GM04504 (cell line): ENCODE data around the gene ZNF484.
"Not testable (repeated sequence)": the region's sequence is repeated elsewhere in the genome, so short reads cannot be mapped to it uniquely, and the experiment has no call there.

Source experiments
- DNase-seq: peaks from one replicate; pipeline ENCODE4 v3.0.0-alpha.2; 2012; ENCODE audit warnings: low read depth

Gene ZNF484

DNA sequence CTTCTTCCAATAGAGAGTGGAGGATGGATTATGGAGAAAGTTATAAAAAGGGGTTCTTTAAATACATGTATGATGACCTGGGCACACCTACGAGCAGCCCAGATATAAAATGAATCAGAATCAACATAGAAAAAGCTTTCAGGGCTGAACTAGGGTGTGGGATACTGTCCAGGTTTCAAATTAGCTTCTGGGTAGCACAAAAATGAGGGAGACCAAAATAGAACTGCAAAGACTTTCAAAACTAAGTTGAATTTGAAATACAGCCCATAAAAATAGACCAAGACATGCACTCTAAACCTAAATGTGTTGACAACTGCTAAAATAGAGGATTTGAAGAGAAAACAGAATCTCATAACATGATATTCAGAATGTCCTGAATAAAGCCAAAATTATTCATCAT lies 17.0 kb downstream of the ZNF484 start:
- no peak for DNase-seq

- no peak for DNase-seq
These were observed 20.6 kb downstream of the ZNF484 start for GRCh38 chr9:92857236-92857635.

GRCh38 chr9:92853716-92854115 lies 24.1 kb downstream of the ZNF484 start:
- DNase-seq = no peak

- no peak for DNase-seq
These were observed 26.9 kb downstream of the ZNF484 start for GRCh38 chr9:92850898-92851297.

- DNase-seq = not testable (repeated sequence)
These were observed 29.1 kb downstream of the ZNF484 start for GRCh38 chr9:92848740-92849139.

DNA sequence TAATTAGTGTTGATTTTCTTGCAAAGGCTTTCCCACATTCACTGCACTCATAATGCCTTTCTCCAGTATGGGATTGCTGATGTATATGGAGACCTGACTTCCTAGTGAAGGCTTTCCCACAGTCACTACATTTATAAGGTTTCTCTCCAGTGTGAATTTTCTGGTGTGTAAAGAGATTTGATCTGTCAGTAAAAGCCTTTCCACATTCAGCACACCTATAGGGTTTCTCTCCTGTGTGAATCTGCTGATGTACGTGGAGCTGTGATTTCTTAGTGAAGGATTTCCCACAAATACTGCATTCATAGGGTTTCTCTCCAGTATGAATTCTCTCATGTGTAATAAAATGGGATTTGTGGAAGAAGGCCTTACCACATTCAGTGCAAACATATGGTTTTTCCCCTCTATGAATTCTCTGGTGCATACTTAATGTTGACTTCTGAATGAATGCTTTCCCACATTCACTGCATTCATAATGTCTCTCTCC lies 31.1 kb downstream of the ZNF484 start:
- DNase-seq = no peak

GRCh38 chr9:92838411-92838810 lies 39.4 kb downstream of the ZNF484 start:
- DNase-seq = not testable (repeated sequence)

DNA sequence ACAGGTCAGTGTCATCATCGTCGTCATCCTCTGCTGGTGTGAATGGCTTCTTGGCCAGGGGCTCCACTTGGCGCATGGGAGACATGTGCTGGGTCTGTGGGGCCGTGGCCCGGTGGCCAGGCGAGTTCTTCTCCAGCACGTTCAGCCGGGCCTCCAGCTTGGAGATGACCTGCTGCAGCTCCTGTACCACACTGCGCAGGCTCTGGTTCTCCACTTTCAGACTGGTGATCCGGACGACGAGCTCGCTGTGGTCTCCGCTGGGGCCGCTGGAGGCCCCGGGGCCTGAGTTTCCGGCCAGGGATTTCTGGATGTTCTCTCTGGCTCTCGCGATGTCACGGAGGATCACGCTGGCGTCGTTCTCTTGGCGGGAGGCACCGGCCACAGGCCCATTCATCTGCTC lies 40.6 kb downstream of the ZNF484 start:
- no peak for DNase-seq

DNA sequence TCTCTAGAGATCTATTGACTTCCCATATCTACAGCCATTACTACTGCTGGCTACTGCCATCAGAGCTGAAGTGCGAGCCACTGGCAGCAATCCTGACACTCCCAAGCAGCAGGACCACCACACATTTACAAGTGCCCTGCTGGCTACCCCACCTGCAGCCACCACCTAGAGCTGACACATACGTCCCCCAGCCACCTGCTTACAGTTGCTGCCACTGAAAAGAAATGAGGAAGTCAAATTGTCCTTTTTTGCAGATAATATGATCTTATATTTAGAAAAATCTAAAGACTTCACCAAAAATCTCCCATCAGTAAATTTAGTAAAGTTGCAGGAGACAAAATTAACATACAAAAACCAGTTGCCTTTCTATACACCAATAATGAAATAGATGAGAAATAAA lies 48.4 kb downstream of the ZNF484 start:
- DNase-seq = no peak

GRCh38 chr9:92825065-92825464 lies 52.8 kb downstream of the ZNF484 start:
- DNase-seq = not testable (repeated sequence)

DNA sequence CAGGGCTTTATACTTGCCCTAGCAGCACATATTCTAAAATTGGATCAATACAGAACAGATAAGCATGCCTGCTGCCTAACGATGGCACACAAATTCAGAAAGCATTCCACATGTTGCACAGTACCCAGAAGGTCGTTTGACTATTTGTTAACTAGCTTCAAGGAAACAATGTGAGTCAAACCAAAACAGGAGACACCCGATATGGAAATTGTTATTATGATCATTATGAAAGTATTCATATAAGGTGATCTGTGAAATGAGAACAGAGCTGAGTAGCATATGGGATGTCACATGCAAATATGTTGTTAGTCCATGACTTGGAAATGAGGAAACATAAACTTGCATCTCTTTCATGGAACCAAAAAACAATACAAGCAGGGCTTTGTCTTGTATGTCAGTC lies 56.9 kb downstream of the ZNF484 start:
- DNase-seq = no peak

GRCh38 chr9:92819898-92820297 lies 57.9 kb downstream of the ZNF484 start:
- peak; percentile 1 for DNase-seq

- not testable (repeated sequence) for DNase-seq
These were observed 68.1 kb downstream of the ZNF484 start for GRCh38 chr9:92809629-92810326.

- peak; percentile 24 for DNase-seq
These were observed 68.9 kb downstream of the ZNF484 start for GRCh38 chr9:92808726-92809451.

- DNase-seq = no peak
These were observed 69.8 kb downstream of the ZNF484 start for GRCh38 chr9:92807757-92808725.

- no peak for DNase-seq
These were observed 70.6 kb downstream of the ZNF484 start for GRCh38 chr9:92807031-92807756.

DNA sequence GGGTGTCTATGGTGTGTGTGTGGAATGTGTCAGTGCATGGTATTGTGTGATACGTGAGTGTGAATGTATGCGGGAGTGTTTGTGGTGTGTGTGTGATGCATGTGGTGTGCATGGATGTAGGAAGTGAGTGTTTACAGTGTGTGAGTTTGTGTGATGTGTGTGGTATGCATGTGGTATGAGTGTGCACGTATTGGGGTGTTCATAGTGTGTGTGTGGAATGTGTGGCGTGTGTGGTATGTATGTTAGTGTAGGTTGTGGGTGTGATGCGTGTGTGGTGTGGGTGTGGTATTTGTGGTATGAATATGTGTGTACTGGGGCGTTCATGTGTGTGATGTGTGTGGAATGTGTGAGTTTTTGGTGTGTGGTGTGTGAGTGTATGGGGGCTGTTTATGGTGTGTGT lies 73.1 kb downstream of the ZNF484 start:
- DNase-seq = no peak

- DNase-seq = no peak
These were observed 79.5 kb downstream of the ZNF484 start for GRCh38 chr9:92798358-92798757.

GRCh38 chr9:92796337-92796804 lies 81.5 kb downstream of the ZNF484 start:
- DNase-seq = not testable (repeated sequence)

GRCh38 chr9:92795598-92796336 lies 82.1 kb downstream of the ZNF484 start:
- DNase-seq = no peak
